HG03045 (cell line): ENCODE results near the gene RUNX1.

Source experiments
- ATAC-seq: cut with Tn5 transposase; IDR thresholded peaks from one replicate; pipeline ENCODE4 v1.9.1; 2021; ENCODE audit warnings: mild to moderate bottlenecking, moderate library complexity; ENCODE audit not compliant: unreplicated experiment

The RUNX1 gene

DNA sequence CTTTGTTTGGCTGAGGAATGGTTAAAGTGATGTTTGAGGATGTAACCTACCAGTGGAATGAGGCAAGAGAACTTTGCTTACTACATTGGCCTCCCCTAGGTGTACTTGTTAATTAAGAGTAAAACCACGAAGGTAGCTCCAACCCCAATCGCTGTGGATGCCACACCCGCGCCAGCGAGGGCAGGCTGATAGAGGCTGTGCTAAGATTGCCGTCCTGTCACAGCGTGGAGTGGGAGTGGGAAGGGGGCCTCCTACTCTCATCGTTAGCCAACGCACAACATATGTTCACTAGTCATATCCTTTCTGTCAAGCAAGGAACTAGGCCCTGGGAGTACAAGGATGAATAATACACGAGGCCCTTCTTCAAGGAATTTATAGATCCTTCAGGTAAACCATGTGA lies 99.6 kb downstream of the RUNX1 start:
- ATAC-seq = no peak

DNA sequence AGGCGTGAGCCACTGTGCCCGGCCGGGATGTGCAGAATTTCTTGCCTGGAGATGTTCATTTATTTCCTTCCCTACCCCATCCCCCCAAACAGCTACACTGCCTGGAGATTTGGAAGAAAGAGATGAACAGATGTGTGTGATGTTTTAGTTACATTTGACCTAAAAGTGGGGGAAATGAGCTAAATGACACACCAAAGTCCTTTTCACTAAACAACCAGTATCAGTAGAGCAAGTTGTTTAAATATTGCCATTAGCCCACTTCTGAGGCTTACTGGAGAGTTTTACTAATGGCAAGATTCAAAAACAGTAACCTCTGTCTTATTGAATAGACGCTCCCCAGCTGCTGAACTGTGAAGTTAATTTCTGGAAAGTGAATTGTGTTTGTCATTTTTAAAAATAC lies 100.1 kb downstream of the RUNX1 start:
- ATAC-seq = no peak

DNA sequence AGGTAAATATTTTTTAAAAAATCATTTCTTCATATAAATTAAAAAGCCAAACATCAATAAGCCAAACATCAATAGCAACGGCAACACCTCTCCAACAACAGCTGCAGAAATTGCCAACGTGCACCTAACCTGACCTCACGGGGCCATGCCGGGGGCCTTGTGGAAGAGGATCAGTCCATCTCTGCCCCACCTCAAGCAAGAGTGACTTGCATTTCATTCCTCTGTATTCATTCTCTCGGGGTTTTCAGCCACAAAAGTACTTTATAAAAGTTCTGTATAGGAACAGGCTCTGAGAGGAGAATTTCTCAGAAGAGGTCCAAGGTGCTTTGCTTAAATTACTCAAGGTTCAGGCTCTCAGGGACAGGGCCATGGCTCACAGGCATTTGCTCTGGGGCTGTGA lies 100.9 kb downstream of the RUNX1 start:
- no peak for ATAC-seq

DNA sequence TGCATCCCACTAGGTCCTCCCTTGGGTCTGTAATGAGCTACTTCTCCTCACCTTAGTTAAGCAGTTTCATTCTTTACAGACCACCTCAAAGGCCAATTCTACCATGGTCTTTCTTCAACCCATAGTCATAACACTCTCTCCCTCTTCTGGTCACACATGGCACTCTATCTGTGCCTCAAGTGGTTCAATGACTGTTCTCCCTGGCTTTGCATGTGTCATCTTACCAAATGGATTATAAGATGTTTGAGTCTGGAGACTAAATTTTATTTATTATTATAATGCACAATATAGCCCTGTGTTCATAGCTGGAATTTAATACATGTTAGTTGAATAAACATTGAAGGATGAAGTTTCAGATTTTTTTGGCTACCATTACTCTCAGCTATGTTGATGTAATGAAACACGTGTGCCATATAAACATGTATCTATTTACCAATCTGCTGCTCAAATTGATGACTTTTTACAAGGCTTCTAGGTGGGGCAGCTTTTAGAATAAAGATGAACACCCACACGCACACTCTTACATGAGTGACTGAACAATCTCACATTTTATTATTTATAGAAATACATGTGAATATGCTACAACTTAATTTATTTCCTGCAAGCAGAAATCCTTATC lies 102.1 kb downstream of the RUNX1 start:
- no peak for ATAC-seq

DNA sequence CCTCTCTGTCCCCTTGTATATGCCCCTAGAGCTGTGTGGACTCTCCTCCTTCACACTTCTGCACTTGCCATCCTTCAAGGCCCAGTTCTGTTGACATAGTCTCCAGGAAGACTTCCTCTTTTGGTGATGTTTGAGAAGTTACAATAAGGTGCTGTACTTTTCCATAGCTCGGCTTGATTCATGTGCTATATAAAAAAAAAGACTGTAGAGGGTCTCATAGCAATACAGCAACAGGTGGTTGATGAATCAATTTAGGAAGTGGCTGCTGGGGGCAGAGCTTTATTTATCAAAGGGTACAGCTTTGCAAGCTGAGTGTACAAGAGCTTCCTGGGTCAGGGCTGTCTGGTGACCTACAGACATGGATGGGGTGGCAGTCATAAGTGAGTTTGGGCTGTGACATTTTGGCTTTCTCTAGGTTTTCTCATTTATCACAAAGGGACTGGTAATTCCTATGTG lies 102.7 kb downstream of the RUNX1 start:
- no peak for ATAC-seq

DNA sequence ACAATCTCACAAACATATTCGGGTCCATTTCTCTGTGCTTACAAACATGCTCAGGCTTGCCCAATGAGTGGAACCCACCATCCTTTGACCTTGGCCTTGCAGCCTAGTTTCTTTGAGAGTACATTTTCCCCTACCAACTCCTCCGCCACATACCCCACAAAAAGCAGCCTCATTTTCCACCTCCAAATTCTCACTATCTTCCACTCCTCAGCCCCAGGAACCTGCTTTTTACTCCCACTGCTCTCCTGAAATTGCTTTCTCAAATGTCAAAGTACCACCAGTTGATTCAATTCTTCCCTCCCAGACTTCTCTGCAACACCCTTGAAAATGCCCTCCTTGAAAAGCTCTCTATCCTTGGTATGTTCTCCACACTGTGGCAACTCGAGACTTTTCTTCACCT lies 103.8 kb downstream of the RUNX1 start:
- no peak for ATAC-seq

DNA sequence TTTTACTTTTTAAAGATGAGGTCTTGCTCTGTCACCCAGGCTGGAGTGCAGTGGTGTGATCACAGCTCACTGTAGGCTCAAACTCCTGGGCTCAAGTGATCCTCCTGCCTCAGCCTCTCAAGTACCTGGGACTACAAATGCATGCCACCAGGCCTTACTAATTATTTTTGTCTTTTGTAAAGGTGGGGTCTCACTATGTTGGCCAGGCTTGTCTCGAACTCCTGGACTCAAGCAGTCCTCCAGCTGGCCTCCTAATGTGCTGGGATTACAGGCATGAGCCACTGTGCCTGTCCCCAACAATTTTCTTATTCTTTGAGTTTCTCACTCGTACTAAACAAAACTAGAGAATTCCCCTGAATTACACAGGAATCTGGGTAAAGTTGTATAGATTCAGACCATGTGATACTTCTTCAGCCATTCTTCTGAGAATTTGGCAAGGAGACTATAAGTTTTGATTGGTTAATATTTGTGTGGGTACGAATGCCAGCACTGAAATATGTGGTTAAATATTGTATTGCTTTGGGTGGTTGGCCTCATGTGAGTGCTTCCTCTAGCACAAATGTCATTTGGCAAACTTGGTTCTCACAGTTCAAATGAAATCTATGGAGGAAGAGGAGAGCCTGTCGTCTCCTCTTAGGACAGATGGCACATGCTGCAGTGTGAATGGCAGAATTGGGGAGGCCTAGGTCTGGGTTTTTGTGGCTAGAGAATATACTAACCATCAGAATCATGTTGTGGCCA lies 104.9 kb downstream of the RUNX1 start:
- no peak for ATAC-seq

DNA sequence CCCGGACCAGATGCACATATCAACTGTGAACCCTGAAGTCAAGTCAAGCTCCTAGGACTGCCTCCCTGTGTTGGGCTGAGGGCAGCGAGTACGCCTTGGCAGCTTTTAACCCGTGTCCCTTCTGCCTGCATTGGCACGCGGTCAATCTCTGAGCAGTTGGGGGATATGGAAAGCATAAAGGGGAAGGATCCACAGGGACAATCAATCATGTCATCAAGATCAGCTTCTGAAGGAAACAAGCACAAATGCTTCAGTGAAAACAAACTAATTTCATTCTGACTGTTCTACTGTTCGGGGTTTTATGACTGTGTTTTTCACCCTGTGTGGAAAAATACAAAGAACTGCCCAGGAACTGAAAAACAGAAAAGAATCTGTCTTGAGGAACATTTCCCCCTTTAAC lies 106.2 kb downstream of the RUNX1 start:
- ATAC-seq = no peak

DNA sequence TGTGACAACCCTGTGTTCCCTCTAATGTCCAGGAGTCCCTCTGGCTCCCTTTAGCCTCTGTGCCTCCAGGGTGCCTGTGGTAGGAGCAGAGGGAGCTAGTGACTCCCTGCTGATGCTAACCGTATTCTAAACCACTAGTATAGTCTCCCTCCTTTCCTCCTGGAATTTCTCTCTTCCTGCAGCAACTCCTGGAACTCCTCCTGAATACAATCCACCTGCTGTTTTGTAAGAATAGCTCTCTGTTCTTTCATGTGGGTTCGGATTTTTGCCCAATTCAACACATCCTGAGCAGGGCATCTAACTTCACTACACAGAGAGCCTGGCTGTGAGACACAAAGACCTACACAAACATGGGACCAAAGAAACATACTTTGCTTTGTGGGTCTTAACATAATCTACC lies 107.9 kb downstream of the RUNX1 start:
- no peak for ATAC-seq

DNA sequence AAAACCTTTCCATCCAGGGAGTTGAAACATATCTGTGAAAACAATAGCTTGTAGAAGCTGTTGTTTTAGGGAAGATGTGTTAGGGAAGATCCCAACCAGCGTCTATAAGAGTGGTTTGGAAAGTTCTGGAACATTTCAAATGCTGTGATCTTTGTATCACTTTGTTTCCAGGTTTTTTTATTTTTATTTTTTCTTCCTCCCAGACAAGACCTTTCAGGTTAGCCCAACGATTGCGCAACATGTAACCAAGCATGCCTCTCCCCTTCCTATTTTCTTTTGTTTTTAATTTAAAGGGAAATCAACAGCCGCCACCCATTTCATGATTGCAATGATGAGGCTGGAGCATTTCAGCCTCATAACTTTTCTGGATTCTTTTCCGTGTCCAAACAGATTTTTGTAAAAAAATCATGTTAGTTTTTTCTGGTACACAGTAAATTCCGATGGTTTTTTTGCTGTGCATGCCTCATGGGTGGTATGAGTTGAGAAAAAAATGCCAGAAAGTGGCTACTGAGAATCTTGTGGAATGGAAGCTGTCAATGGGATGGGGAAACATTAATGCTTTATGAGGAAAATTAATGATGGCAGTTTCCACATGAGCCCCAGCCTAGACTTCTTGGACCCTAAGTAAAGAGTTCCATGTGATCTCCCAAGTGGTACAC lies 109.3 kb downstream of the RUNX1 start:
- no peak for ATAC-seq

DNA sequence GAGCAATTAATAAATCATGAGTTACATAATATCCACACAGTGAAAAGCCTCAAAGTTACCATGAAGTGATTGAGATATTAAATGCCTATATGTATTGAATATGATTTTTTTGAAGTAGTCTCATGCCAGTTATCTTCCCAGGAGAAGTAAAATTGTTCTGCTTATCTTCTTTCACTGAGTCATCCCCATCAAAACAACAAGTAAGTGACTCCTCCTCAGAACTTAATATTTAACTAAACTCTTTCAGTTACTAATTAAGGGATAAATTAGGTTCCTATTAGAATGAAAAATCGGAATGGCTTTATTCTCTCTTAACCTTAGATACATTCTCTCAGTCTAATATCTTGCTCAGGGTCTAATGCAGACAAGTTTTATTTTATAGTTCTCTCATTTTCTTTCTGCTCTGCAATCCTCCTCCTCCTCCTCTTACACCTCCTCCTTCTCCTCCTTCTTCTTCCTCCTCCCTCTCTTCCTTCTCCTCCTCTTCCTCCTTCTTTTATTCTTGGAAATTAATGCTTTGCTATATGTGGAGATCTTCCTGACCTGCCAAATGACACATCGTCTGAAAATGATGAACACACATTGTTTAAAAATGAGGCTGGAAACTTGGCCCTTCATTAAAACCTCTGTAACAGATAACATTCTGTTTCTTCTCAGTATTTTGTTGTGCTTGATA lies 110.9 kb downstream of the RUNX1 start:
- no peak for ATAC-seq

DNA sequence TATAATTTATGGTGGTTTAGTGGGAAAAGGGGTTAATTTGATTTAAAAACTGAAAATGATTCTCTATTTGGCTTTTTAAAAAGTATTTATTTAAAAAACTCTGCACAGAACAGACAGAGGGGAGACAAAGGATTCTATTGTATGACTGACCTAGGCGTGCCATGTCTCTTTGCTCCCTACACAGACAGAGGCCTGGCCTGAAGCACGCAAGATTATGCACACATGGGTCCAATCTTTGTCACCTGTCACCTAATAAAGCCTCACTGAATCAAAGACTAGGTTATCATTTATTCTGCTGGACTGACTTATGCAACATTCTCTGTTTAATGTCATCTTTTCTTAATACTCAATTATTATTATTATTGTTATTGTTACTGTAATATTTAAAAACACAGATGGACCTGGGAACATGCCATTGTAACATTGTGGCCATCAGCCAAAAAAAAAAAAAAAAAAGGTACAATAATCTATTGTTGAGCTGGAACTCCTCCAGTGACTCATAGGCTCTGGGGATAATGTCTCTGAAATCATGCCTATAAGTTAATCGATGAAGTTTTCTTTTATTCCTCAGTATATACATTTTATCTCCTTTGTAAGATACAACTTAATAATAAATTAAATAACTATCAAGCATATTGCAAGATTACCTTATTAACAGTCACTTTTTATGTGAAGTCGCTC lies 112.1 kb downstream of the RUNX1 start:
- ATAC-seq = no peak

DNA sequence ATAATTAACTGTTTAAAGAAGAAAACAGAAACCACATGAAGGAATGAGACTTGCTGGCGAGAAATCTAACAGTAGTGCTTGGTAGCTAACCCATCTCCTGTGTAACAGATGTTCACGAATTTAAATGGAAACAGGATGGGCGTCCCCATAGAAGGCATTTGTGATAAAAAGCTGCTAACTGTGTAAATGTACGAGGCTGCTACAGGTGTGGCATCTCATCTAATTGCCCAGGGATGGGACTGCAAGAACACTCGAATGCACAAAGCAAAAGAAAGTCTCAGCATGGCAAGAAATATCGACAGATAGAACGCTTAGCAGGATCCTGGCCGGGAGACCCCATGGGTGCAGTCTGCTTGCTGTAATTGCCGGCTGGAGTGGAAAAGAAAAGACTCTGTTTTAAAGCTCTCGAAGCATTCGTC lies 112.7 kb downstream of the RUNX1 start:
- ATAC-seq = no peak

DNA sequence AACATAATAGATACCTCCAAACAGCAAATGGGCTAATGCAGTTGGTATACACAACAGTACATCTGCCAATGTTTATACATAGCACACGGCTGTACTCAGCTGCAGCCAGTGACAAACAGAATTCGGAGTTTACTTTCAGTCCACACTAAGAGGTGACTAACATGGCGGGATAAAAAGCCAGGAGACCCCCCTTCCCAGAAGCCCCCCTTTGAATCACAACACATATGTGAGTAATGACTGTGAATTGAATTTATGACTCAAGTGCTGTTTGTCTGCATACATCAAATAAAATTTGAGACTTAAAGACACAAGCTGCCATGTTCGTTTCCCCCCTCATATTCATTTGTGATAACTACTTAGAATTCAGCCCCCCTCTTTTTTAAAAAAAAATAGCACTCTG lies 113.2 kb downstream of the RUNX1 start:
- ATAC-seq = no peak

DNA sequence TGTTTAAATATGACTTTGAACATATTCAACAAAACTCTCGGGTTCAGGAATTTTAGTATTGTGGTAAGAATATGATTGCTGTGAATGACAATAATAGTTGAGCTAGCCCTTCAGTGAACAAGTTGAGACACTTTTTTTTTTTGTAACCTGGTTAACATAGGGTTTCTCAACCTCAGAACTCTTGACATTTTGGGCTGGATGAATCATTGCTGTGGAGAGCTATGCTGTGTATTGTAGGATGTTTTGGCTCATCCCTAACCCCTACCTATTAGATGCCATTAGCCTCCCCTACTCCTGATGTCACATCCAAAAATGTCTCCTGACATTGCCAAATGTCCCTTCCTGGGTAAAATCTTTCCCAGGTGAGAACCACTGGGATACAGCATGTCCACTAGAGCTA lies 113.7 kb downstream of the RUNX1 start:
- no peak for ATAC-seq

DNA sequence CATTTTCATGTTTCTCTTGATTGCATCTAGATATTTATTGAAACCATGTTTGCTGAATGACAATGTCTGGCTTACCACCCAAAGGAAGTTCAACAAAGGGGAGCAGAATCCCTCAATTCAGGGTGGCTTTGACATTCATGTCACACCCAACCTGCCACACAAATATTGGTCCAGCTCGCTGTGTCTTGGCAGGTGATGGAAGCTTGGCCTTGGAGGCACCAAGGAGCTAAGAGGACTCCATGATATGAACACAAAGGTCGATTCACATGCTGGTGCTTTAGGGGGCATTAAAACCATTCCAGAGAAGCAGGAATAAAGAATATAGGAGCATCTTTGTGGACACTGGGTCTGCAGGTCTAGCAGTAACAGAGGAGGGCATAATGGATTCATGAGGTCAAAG lies 114.8 kb downstream of the RUNX1 start:
- ATAC-seq = no peak

DNA sequence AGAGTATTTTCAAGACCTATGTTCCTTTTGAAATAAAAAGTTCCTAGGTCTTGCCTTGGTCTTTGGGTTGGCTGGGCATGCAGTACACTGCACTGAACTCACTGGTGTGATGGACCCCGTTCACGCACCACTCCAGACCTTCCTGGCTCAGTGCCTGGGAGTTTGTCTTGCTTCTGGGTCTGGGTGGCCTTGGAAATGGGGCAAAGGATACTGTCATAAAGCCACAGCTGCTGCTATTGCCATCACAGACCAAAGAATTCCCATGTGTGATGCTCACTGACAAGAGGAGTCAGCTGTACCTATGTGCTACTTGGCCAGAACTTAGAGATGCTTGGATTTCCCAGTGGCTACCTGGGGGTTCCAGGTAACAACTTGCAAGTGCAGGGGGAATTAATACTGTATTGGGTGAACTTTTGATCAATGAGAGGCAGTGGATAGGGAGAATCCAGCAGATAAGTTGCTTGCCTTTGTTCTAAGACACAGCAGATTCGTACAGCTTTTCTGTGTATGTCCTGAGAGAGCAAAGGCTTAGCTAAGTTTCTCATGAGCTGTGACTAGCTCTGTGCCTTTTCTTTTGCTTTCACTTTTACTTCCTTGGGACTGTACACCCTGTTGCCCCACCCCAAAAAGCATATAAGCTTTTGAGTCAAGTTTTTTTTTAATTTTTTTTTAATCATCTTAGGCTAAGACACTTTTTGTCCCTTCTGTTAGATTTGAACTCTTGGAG lies 115.3 kb downstream of the RUNX1 start:
- peak; percentile 57 for ATAC-seq

DNA sequence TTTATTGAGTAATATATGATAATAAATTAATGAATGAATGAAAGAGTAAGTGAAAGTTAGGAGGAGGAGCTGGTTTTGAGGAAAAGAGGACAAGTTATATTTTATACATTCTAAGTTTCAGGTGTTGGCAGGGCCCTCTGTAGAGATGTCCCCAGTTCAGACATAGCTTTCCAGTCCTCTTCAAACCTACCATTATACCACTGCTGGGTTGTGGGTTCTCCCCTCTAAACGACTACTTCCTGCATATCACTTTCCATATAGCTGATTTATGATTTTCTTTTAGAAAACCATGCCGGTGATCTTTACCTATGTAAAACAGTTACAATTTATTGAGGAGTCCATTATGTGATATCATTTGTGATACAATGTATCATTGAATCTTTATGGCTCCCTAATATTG lies 116.9 kb downstream of the RUNX1 start:
- no peak for ATAC-seq

DNA sequence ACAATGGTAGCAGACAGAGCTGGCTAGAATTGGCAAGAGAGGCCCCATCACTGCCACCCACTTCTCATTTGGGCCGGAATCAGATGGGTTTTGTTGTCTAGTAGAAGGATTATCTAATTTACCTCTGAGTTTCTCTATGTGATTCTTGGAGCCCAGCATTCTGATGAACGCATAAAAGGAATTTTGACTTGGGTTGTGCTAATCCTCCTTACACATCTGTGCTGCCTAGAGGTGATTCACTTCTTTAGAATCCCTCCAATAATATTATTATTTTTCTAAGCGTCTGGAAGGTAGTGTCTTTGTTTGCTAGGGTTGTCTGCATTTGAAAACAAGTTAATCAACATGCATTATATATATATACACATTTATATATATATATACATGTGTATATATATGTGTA lies 118.1 kb downstream of the RUNX1 start:
- no peak for ATAC-seq

DNA sequence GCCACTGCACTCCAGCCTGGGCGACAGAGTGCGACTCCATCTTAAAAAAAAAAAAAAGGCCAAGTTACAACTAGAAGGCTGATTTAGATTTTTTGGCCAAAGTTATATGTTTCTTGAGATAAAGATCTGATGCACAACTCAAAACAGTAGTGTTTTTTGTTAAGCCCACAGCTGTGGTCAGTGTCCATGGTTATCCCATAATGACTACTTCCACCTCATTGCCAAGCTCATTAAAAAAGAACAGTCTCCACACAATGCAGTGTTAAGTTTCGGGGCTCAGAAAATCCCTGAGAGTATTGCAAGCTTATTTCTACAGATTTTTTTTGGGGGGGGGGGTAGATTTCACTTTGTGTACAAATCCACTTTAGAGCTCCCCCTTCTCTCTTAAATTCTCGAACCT lies 120.5 kb downstream of the RUNX1 start:
- no peak for ATAC-seq
